Lung (tissue), 12 donors: ENCODE results near the gene CDX1. TPM values are rescaled to one million over a fixed set of nuclear protein-coding genes. Genes with fewer than 3 reads are reported as not detected.

Experiments
- ATAC-seq: fragments of 200-7000 bp; cut with Tn5 transposase; one replicate; pipeline ENCODE4 v1.9.1; 2020; ENCODE audit warnings: moderate number of reproducible peaks; ENCODE audit not compliant: insufficient read depth, low FRiP score
- DNase-seq, 3 donors: peaks; one replicate each; pipeline ENCODE4 v3.0.0-alpha.2; 2013 to 2017
- H3K27ac ChIP-seq, 2 donors: one replicate each; pipeline ENCODE4 v1.5.1; 2013; ENCODE audit warnings: mild to moderate bottlenecking in 2 of 2, moderate library complexity in 2 of 2, control low read depth in 1 of 2, inconsistent platforms in 1 of 2, low read depth in 1 of 2, low read length in 1 of 2
- H3K27me3 ChIP-seq, 3 donors: one replicate each; pipeline ENCODE4 v1.5.1; 2013; ENCODE audit warnings: low read length in 2 of 3; ENCODE audit not compliant: control insufficient read depth in 3 of 3, insufficient read depth in 3 of 3
- H3K36me3 ChIP-seq, 4 donors: one replicate each; pipeline ENCODE4 v1.5.1; 2013; ENCODE audit warnings: low read length in 4 of 4, mild to moderate bottlenecking in 1 of 4, moderate library complexity in 1 of 4; ENCODE audit not compliant: control insufficient read depth in 4 of 4, insufficient read depth in 4 of 4
- H3K4me1 ChIP-seq, 5 donors: one replicate each; pipeline ENCODE4 v1.5.1; 2013; ENCODE audit warnings: low read length in 5 of 5, mild to moderate bottlenecking in 2 of 5, moderate library complexity in 1 of 5; ENCODE audit not compliant: control insufficient read depth in 5 of 5, insufficient read depth in 5 of 5
- H3K4me3 ChIP-seq: one replicate; pipeline ENCODE4 v1.5.1; 2013; ENCODE audit warnings: mild to moderate bottlenecking, control low read depth, moderate library complexity
- H3K9ac ChIP-seq, 2 donors: one replicate each; pipeline ENCODE4 v1.5.1; 2013; ENCODE audit warnings: low read length in 2 of 2, control low read depth in 1 of 2; ENCODE audit not compliant: insufficient read depth in 1 of 2
- H3K9me3 ChIP-seq, 4 donors: one replicate each; pipeline ENCODE4 v1.5.1; 2013; ENCODE audit warnings: low read length in 3 of 4, mild to moderate bottlenecking in 1 of 4, moderate library complexity in 1 of 4; ENCODE audit not compliant: control insufficient read depth in 4 of 4, insufficient read depth in 3 of 4
- CTCF ChIP-seq: IDR thresholded peaks from 2 replicates; pipeline ENCODE4 v1.5.1; 2012; ENCODE audit warnings: mild to moderate bottlenecking; ENCODE audit errors: control extremely low read depth, extremely low read depth
- WGBS, 2 donors: extraction: QIAGEN DNeasy Blood & Tissue Kit; methylation state at CpG; one replicate each; pipeline ENCODE4 v1.1.7; 2013; 5-methylcytosine and 5-hydroxymethylcytosine counted together
- polyA plus RNA-seq, 2 donors: library from polyadenylated mRNA; stranded (reverse); fragments of 200-250 nt; gene quantifications; one replicate each; pipeline ENCODE4 v1.2.1, GENCODE V29; 2013
- total RNA-seq, 2 donors: library from RNA; depleted of rRNA in 1 of 2; stranded (reverse); fragments of >200 nt in 1 of 2; gene quantifications; one replicate each; pipeline ENCODE4 v1.2.1, GENCODE V29; 2014 to 2021
- donor health status: control.
- donor health status: control.
- donor health status: Bipolar disorder and iron deficiency.
- donor health status: healthy.
- donor health status: DM: yes; HTN: yes; CAD: no.

Gene CDX1
- total and polyA plus RNA-seq, 4 donors, result 0.09 to 0.43 (median 0.26) TPM

- TF ChIP-seq CTCF, result peak; percentile 81
- ATAC-seq (no peak), DNase-seq (peak; percentile 78 to 81 (median 81))
- Histone ChIP-seq H3K27me3 (no peaks in the 10 kb centered on the region), H3K36me3 (peaks cover 0 to 60% (median 28%) of the 10 kb centered on the region in 4 donors), H3K9ac (no peak overlapping the region), H3K4me3 (no peak overlapping the region), H3K4me1 (peaks cover 0 to 12% (median 0%) of the 10 kb centered on the region in 5 donors), H3K27ac (no peak overlapping the region), H3K9me3 (no peaks in the 10 kb centered on the region)
- whole genome bisulfite sequencing, 2 donors, result 40 to 51% methylated on average over 25 of the region's 25 CpGs
Measured at GRCh38 chr5:150129813-150130492, 36.6 kb upstream of the CDX1 start.

- Histone ChIP-seq H3K4me3 (no peak overlapping the region), H3K27ac (no peak overlapping the region), H3K9ac (no peak overlapping the region), H3K36me3 (peaks cover 0 to 55% (median 26%) of the 10 kb centered on the region in 4 donors), H3K27me3 (no peaks in the 10 kb centered on the region), H3K9me3 (no peaks in the 10 kb centered on the region), H3K4me1 (peaks cover 0 to 12% (median 0%) of the 10 kb centered on the region in 5 donors)
- 81 to 93% methylated on average over 8 of the region's 8 CpGs for WGBS, 2 donors
- DNase-seq (no peak), ATAC-seq (no peak)
- no peak for TF ChIP-seq CTCF
Measured at GRCh38 chr5:150130493-150130922, 36.1 kb upstream of the CDX1 start.

GRCh38 chr5:150131461-150131860 lies 35.1 kb upstream of the CDX1 start:
- no peak overlapping the region for H3K4me3 ChIP-seq
- H3K9ac ChIP-seq, result no peak overlapping the region
- peaks cover 0 to 21% (median 0%) of the 10 kb centered on the region in 5 donors for H3K4me1 ChIP-seq
- no peak overlapping the region for H3K27ac ChIP-seq
- H3K36me3 ChIP-seq, result peaks cover 0 to 52% (median 24%) of the 10 kb centered on the region in 4 donors
- 81 to 83% methylated on average over 4 of the region's 4 CpGs for WGBS, 2 donors
- TF ChIP-seq CTCF, result no peak
- DNase-seq (no peak), ATAC-seq (no peak)
- H3K27me3 ChIP-seq, result no peaks in the 10 kb centered on the region
- no peaks in the 10 kb centered on the region for H3K9me3 ChIP-seq
